ENCODE results near the gene ENO3. TPM values are rescaled to one million over a fixed set of nuclear protein-coding genes. Genes with fewer than 3 reads are reported as not detected.

ENO3 gene
- total RNA-seq, 4 donors from 2014 or later: 7.5 to 15.3 (median 10.2) TPM

DNA sequence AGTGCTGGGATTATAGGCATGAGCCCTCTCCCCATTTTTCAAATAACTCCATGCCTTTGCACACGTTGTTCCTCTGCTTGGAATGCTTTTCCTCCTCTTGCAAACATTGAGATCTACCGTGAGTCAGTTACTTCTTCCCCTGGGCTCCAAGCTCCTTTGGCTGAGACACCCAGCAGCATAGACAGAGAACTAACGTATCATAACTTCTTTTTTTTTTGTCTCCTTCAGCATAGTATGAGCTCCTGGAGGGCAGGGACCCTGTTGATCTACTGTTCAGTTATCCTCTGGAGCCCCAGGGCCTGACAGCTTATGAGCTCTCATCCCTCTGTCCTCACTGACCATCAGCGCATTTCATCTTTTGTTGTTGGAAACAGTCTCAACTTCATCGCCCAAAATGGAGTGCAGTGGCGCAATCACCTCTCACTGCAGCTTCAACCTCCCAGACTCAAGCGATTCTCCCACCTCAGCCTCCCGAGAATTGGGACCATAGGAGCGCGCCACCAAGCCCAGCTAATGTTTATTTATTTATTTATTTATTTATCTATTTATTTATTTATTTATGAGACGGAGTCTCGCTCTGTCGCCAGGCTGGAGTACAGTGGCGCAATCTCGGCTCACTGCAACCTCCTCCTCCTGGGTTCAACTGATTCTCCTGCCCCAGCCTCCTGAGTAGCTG, 14.5 kb downstream of the ENO3 start:
- 97% methylated on average over 15 of the region's 15 CpGs for WGBS, 2 donors
- Histone ChIP-seq H3K4me3 (peak overlapping the region in 1 of 4 donors; percentile 76), H3K9me3 (no peaks in the 10 kb centered on the region), H3K27ac (peak overlapping the region in 2 of 4 donors; percentile 93 to 94), H3K4me1 (peaks cover 0 to 41% (median 22%) of the 10 kb centered on the region in 4 donors), H3K27me3 (no peaks in the 10 kb centered on the region), H3K36me3 (peaks cover 0 to 32% (median 0%) of the 10 kb centered on the region in 3 donors)
- no peak for DNase-seq (ENCODE audit: low spot score in 2 of 2)
- no peak for TF ChIP-seq POLR2A (IDR thresholded peaks at IDR 0.05)
- TF ChIP-seq CTCF (IDR thresholded peaks at IDR 0.05): no peak
- no peak for TF ChIP-seq EP300 (IDR thresholded peaks at IDR 0.05)

- no peaks in the 10 kb centered on the region for H3K9me3 ChIP-seq
- 0% methylated on average over 27 to 42 of the region's 42 CpGs for WGBS, 2 donors
- DNase-seq (ENCODE audit: low spot score in 2 of 2): peak; percentile 96 to 97
- peaks cover 0 to 44% (median 22%) of the 10 kb centered on the region in 4 donors for H3K4me1 ChIP-seq
- H3K27ac ChIP-seq: peak overlapping the region; percentile 90 to 96 (median 94)
- no peaks in the 10 kb centered on the region for H3K27me3 ChIP-seq
- no peak for TF ChIP-seq EP300 (IDR thresholded peaks at IDR 0.05)
- TF ChIP-seq CTCF (IDR thresholded peaks at IDR 0.05): no peak
- no peak for TF ChIP-seq POLR2A (IDR thresholded peaks at IDR 0.05)
- peak overlapping the region; percentile 64 to 87 (median 70) for H3K4me3 ChIP-seq
- peaks cover 0 to 32% (median 3%) of the 10 kb centered on the region in 3 donors for H3K36me3 ChIP-seq
Measured at GRCh38 chr17:4966844-4967538, 16.1 kb downstream of the ENO3 start.

GRCh38 chr17:4967539-4968485, 16.9 kb downstream of the ENO3 start, which contains the start of gene SPAG7:
Gene SPAG7, minus strand, starts transcription at chr17:4967817. Its CDS starts 13 bp downstream, at chr17:4967804.
- peak; percentile 89 to 91 for DNase-seq (ENCODE audit: low spot score in 2 of 2)
- Histone ChIP-seq H3K27me3 (no peaks in the 10 kb centered on the region), H3K4me3 (peak within 1 kb of the TSS; percentile 64 to 87 (median 70)), H3K4me1 (peaks cover 0 to 44% (median 22%) of the 10 kb centered on the region in 4 donors), H3K36me3 (peaks cover 0 to 34% (median 11%) of the 10 kb centered on the region in 3 donors), H3K9me3 (no peaks in the 10 kb centered on the region), H3K27ac (peak within 1 kb of the TSS; percentile 90 to 96 (median 94))
- TF ChIP-seq CTCF (IDR thresholded peaks at IDR 0.05) (no peak), EP300 (IDR thresholded peaks at IDR 0.05) (peak in 1 of 2 donors; percentile 97), POLR2A (IDR thresholded peaks at IDR 0.05) (peak; percentile 66 to 77)
- WGBS, 2 donors: 1% methylated on average over 55 to 60 of the region's 66 CpGs

DNA sequence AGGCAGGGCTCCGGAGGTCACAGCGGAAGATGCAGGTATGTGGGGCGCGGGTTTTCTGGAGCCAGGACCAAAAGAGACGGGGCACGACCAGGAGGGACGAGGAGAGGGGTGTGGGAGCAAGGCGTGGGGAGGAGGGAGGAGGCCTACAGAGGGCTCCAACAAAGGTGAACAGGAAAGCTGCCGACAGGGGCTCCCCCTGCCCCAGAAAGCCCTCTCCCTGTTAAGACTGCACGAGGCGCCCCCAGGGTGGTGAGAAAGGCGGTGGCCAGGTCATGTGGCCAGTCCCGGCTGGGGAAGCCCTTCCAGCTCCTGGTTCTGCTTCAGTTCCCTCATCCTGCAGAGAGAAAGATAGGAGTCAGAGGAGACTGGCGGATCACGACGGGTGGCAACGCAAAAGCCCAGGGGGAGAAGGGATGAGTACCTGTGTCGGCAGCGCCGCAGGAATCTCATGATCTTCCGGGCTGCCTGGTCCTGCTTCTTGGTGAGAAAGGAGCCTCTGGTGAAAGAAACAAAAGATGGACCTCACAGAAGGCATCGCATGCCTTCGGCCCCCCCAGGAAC, 17.6 kb downstream of the ENO3 start:
- WGBS, 2 donors: 19 to 22% methylated on average over 23 of the region's 23 CpGs
- no peak for TF ChIP-seq CTCF (IDR thresholded peaks at IDR 0.05)
- no peak for TF ChIP-seq POLR2A (IDR thresholded peaks at IDR 0.05)
- TF ChIP-seq EP300 (IDR thresholded peaks at IDR 0.05): no peak
- no peaks in the 10 kb centered on the region for H3K27me3 ChIP-seq
- no peak for DNase-seq (ENCODE audit: low spot score in 2 of 2)
- H3K9me3 ChIP-seq: no peaks in the 10 kb centered on the region
- peak overlapping the region; percentile 64 to 87 (median 70) for H3K4me3 ChIP-seq
- peaks cover 0 to 44% (median 22%) of the 10 kb centered on the region in 4 donors for H3K4me1 ChIP-seq
- H3K36me3 ChIP-seq: peaks cover 0 to 42% (median 16%) of the 10 kb centered on the region in 3 donors
- H3K27ac ChIP-seq: peak overlapping the region; percentile 74 to 95 (median 92)

All from tibial nerve (tissue), 4 donors.